Measurements from ENCODE around the gene GRID1. TPM values are rescaled to one million over a fixed set of nuclear protein-coding genes. Genes with fewer than 3 reads are reported as not detected.

GRID1 gene
- total and polyA plus RNA-seq, 10 of the 15 experiments (the other 5 are each of a cell fraction or from before 2014, with no cell fraction given): 0.04 to 0.62 (median 0.08) TPM; not detected in 5

- no peak for FAIRE-seq
- SMC1A ChIA-PET (ENCODE audit: uncharacterized antibody, unreplicated experiment): no interaction called here
- Histone ChIP-seq H3K4me3 (no peak overlapping the region), H3K4me1 (ENCODE audit: control insufficient read depth, insufficient read depth, low read length) (peaks cover 10% of the 10 kb centered on the region), H3K4me2 (ENCODE audit: control insufficient read depth, insufficient read depth) (no peak overlapping the region), H4K20me1 (ENCODE audit: control insufficient read depth, insufficient read depth) (no peaks in the 10 kb centered on the region), H3K36me3 (ENCODE audit: control insufficient read depth in 2 of 2, insufficient read depth in 2 of 2, low read length in 1 of 2) (no peaks in the 10 kb centered on the region), H3K27me3 (replicated peaks in 1 of 2; ENCODE audit: control insufficient read depth in 2 of 2, insufficient read depth in 2 of 2, low read length in 1 of 2) (peaks cover 0 to 4% of the 10 kb centered on the region in 2 experiments; a peak in 1 of 4 replicates), H3K9ac (ENCODE audit: control insufficient read depth, insufficient read depth, low read length) (no peak overlapping the region), H2AFZ (ENCODE audit: control insufficient read depth, low read depth, low read length) (no peak overlapping the region), H3K27ac (ENCODE audit: control insufficient read depth, insufficient read depth) (no peak overlapping the region), H3K9me3 (replicated peaks; ENCODE audit: control insufficient read depth, insufficient read depth, low read length) (no peaks in the 10 kb centered on the region), H3K79me2 (ENCODE audit: control insufficient read depth, insufficient read depth, low read length) (no peaks in the 10 kb centered on the region)
- in situ Hi-C loops (cut with MboI) (no loop called here), intact Hi-C loops (cut with micrococcal nuclease; ENCODE audit: unreplicated experiment) (no loop called here)
- TF ChIP-seq EP300 (IDR thresholded peaks at IDR 0.05; ENCODE audit: borderline replicate concordance in 1 of 2, control insufficient read depth in 1 of 2, low read depth in 2 of 2, low read length in 2 of 2): no peak
- TF ChIP-seq RELB (IDR thresholded peaks at IDR 0.05; ENCODE audit: low read depth): no peak
- TF ChIP-seq CUX1 (IDR thresholded peaks at IDR 0.05; ENCODE audit: insufficient replicate concordance, low read depth, low read length): no peak
- TF ChIP-seq GATAD2B (conservative IDR thresholded peaks at IDR 0.05; ENCODE audit: low read depth): no peak
- TF ChIP-seq EED (IDR thresholded peaks at IDR 0.05; ENCODE audit: low read depth): no peak
- no peak for TF ChIP-seq YBX1 (IDR thresholded peaks at IDR 0.05)
- TF ChIP-seq BCL3 (IDR thresholded peaks at IDR 0.05; ENCODE audit: borderline replicate concordance, insufficient read depth, low read depth, low read length, poor library complexity, severe bottlenecking): no peak
- TF ChIP-seq SMAD1 (IDR thresholded peaks at IDR 0.05; ENCODE audit: low read depth, partially characterized antibody): no peak
- TF ChIP-seq IKZF2 (IDR thresholded peaks at IDR 0.05): no peak
- no peak for TF ChIP-seq ASH2L (IDR thresholded peaks at IDR 0.05; ENCODE audit: borderline replicate concordance, low read depth)
- RAD21 ChIA-PET (ENCODE audit: unreplicated experiment): no interaction called here
- BruUV-seq (replicated peaks): no TSS peak
- no peak for DNase-seq (ENCODE audit: low read depth, low spot score)
- CTCF ChIA-PET: no interaction called here
- POLR2A ChIA-PET: no interaction called here
- whole genome bisulfite sequencing (ENCODE audit: insufficient coverage, insufficient replicate concordance, low lambda C conversion rate, missing lambda C conversion rate): 31% methylated on average over 6 of the region's 7 CpGs
- no peak for ATAC-seq
These were observed 144.9 kb downstream of the GRID1 start for GRCh38 chr10:86221442-86222335.
